Measurements from ENCODE around the gene MAPK9.
A peak's percentile ranks its signal among the peaks of the same experiment; 100 is the strongest.
"Not testable (repeated sequence)": the region's sequence is repeated elsewhere in the genome, so short reads cannot be mapped to it uniquely, and the experiment has no call there.

The MAPK9 gene

DNA sequence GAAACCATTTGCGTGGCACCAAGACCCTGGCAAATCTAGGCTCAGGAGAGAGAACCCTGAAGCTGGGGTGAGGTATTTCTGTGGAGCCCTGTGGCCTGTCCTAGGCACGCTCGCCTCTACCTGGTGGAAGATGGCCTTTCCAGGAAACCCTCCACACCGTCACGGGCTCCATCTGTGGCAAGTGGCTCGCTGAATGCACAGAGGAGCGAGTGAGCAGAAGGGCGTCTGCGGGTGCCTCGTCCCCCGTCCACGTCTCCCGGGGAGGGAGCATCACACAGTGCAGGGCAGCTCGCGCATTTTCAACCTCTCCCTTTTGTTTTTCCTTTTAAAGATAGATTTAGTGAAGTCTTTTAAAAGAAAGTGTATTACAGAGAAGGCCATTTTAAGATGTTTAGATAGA is 57.6 kb downstream of the MAPK9 start:
- DNase-seq (ENCODE audit: low spot score) = no peak

DNA sequence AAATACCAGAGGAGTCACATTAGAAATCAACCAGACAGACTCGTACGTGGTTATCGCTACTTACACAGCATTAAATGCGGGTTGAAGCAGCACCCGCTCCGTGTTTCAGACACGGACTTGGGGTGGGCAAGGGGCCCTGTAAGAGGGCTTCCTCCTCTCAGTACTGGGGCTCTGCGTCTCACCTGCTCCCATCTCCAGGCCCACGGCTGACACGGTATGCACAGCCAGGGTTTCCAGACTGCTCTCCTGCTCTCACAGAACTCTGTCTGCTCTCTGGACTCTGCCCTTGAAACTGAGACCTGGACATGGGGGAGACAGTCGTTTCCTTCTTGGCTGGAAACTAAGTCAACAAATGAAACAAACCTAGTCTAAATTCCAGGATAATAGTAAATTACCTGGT is 58.2 kb downstream of the MAPK9 start:
- DNase-seq (ENCODE audit: low spot score) = no peak

DNA sequence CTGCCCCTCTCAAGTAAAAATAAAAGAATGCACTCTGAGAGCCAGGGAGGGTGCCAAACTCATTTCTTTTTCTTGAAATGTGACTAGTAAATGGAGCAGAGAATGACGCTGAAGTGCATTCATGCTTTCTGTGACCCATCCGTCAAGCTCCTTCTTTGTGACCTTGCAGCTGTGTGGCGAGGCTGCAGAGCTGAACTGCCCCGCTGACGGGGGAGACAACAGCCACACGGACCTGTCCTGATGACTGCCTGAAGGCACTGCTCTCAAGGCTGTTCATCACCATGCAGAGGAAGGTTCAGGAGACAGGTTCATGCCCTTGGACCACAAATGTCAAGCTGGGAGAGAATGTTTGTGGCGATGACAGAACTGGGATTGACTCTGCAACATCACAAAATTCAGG is 61.9 kb downstream of the MAPK9 start:
- no peak for DNase-seq (ENCODE audit: low spot score)

DNA sequence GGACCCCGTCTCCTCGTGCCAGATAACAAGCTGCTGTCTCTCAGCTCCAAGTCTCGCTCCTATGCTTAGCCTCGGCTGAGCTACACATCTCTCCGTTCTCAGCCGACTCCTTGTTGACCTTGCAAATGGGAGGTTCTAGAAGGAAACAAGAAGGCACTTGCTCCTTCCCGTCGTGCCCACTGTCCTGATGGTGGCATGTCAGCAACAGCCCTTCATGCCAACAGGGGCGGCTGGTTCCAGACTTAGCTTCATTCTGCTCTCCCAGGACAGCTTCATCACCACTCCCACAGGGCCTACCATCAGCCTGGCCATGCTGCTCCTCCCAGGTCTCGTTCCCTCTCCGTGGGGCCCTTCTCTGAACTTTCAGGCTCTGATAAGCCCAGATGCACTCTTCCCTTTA is 69.8 kb downstream of the MAPK9 start:
- no peak for DNase-seq (ENCODE audit: low spot score)

DNA sequence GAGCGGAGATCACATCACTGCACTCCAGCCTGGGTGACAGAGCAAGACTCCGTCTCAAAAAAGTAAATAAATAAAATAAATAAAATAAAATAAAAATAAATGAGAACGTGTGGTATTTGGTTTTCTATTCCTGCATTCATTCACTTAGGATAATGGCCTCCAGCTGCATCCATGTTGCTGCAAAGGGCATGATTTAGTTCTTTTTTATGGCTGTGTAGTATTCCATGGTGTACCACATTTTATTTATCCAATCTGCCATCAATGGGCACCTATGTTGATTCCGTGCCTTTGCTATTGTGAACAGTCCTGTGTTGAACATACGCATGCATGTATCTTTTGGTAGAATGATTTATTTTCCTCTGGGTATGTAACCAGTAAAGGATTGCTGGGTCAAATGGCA is 74.1 kb downstream of the MAPK9 start:
- DNase-seq (ENCODE audit: low spot score) = no peak

DNA sequence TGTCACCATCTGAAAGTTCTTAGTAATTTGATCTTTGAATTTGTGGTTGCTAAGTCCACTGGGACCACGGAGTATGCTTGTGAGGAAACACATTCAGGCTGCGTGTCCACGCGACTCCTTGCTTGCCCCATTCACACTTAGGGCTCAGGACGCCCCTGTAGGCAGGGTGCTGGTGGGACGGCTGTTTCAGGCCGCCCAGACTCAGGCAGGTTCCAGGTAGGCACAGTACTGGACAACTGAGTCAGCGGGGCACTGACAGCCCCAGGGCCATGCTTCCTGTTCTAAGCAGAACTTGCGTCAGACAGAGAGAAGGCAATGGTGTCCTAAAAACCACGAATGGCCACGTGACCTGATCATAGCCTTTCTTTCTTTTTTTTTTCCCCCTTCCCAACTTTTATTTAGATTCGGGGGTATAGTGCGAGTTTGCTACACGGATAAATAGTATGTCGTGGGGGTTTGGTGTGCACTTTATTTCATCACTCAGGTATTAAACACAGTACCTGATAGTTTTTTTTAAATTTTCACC is 75.2 kb downstream of the MAPK9 start:
- DNase-seq (ENCODE audit: low spot score) = no peak

DNA sequence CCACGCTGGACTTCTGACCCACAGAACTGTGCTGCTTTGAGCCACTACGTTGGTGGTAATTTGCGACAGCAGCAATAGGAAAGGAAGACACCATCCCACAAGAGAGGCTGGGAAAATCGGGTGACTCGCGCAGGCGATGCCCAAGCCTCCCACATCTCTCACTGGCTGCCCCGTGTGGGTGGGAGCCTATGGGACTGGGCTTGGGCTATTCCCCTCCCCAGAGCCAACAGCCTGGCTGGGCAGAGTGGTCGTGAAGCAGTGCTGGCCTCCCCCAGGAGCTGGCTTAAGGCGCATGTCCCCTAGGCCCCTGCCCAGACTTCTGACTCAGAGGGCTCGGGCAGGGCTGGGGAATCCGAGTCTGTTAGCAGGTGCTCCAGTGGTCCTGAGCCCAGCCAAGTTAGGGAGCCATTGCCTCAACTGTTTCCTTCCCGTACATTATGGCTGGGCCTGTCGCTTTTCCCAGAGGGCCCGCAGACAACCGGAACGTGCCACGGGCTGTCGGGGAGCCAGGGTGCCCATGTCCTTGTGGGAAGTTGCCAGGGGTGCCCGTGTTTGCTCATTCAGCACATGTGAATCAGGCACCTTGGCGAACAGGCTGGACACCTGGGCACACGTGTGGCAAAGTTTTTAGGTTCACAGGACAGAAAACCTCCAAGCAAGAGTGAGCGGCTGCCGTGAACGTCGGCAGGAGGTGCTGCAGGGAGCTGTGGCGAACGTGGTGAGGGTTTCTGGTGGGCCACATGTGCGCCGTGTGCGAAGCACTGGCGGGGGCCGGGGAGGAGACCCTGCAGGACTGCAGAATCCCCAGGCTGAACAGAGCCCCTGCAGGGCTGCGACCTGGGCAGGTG is 75.9 kb downstream of the MAPK9 start:
- no peak for DNase-seq (ENCODE audit: low spot score)

DNA sequence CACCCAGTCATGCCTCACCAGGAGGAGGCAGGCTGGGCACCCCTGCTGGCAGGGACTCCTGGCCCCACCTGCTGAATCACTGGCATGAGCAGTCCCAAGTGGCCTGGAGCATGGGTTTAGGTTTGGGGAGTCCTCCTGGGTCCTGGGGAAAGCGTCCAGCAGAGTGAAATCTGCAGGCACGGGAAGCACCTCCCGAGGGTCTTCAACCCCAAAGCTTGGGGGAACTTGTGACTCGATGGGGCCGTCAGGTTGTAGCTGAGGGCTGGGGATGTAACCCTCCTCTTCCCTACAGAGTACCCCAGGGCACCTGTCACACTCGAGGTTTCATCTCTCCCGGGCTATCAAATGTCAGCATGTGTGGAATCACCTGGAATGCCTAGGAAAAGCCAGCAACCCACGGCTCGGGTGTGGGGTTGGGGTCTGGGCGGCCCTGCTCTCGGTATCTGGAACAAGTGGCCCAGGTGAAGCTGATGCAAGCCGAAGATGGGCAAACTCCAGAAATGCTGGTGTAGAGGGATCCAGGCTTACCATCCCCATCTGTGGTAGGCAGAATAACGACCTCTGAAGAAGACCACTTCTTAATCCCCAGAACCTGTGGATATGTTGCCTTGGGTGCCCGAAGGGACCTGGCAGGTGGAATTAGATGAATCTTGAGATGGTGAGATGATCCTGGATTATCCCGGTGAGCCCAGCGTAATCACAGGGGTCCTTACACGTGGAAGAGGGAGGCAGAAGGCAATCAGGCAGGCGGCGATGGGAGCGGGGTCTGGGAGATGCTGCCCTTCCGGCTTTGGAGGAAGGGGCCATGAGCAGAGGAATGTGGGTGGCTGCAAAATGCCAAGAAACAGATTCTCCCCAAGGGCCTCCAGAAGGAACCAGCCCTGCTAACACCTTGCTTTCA is 76.8 kb downstream of the MAPK9 start:
- DNase-seq (ENCODE audit: low spot score) = no peak

GRCh38 chr5:180213657-180214207 is 78.2 kb downstream of the MAPK9 start:
- DNase-seq (ENCODE audit: low spot score) = no peak

DNA sequence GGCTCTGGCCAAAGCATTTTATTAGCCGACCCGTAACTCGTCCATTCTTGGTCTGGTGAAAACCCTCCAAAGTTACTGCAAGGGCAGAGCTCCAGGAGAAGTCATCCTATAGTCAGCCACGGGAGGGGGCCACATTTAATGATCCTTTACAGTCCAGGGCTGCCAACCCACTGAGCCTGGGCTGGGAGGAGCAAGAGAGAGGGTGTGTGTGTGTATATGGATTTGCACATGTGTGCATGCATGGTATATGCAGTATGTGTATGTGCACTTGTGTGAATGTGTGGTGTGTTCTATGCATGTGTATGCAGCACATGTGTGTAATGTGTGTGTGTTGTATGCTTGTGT is 78.7 kb downstream of the MAPK9 start:
- DNase-seq (ENCODE audit: low spot score) = no peak

DNA sequence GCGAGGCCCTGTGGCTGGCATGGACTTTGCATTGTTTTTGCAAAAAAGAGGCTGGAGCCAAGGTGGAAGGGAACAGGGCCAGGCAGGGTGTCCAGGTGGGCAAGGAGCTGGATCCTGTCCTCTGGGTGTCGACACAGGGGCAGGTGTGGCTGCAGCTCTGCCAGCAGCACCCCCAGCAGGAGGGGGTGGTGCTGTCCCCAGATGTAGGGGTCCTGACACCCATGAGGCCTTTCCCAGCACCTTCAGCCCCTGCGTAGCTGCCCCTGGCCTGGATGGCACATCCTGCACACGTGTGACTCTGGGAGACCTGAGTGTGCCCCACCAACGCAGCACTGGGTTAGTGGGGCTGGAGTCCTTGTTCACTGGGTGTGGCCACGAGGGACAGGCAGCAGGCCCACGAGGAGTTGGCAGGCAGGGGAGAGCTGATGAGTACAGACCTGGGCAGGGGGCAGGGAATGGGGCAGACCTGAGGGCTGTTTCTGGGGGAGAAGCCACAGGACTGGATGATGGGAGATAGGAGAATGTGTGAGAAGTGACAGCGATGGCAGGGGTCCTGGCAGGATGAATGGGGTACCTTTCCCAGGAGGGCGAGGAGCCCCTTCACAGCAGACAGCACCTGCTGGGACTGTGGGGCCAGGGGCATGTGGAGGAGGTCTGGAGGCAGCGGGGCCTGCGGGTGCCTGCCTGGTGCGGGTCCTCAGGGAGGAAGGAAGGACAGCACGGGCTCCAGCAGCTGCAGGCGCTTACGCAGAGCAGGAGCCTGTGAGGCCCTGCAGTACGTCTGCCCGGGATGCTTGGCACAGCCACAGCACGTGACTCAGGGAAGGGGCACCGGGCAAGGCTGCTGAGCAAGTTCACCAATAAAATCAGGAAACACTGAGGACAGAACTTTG is 79.3 kb downstream of the MAPK9 start:
- no peak for DNase-seq (ENCODE audit: low spot score)

DNA sequence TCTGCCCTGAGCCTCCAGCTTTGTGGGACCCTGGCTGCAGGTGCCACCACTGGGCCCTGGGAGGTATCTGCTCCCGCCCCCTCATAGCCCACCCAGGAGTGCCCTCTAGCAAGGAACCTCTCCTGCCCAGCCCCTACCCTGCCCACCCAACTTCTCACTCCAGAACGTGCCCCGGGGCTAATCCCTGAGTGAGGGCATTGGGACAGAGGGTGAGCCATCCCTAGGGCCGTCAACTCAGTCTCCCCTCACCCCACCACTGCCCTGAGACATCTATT is 80.2 kb downstream of the MAPK9 start:
- DNase-seq (ENCODE audit: low spot score) = no peak

- no peak for DNase-seq (ENCODE audit: low spot score)
These were observed 80.7 kb downstream of the MAPK9 start for GRCh38 chr5:180210961-180211760.

GRCh38 chr5:180210077-180210476 is 81.8 kb downstream of the MAPK9 start:
- not testable (repeated sequence) for DNase-seq (ENCODE audit: low spot score)

DNA sequence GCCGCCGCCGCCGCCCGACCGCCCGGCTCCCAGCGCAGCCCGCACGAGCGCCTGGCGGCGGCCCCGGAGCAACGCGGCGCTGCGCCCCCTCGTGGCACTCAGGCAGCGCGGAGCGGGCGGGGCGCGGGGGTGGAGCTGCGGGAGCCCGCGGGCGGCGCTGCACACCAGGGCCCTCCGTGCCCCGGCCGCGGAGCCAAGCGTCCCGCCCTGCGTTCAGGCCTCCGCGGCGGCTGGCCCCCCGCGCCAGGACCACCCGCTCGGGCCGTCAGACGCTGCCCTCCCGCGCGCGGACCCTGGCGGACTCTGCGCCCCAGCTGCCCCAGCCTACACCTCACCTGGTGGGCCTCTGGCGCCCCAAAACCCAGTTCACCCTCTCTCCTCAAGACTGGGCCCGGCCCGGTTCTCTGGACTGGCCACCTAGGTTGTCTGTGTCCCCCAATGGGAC is 82.7 kb downstream of the MAPK9 start, which contains the start of gene RASGEF1C:
Gene RASGEF1C (minus strand): TSS at position 75 of the 445 bp plus-strand sequence. CDS start 71,159 bp downstream, outside the sequence.
- DNase-seq (ENCODE audit: low spot score) = peak; percentile 53

- DNase-seq (ENCODE audit: low spot score) = no peak
These were observed 83.3 kb downstream of the MAPK9 start for GRCh38 chr5:180208435-180209081.

- no peak for DNase-seq (ENCODE audit: low spot score)
These were observed 83.8 kb downstream of the MAPK9 start for GRCh38 chr5:180208038-180208434.

DNA sequence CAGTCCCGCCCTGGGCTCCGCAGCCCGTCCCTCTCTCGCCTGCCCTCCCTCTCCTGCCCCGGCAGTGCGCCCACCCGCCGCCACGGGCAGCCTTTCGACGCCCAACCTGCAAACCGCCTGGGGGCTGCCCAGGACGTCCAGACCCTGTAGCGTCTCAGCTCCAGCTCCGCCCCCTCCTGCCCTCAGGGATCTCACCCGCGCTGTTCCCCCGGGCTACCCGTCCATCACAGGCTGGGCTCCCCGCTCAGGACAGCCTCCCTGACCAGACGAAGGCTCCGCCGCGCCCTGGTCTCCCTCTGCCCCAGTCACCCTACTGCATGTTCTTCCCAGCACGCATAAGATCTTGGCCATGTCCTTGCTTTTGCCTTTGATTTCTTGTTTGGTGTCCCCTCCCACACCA is 84.3 kb downstream of the MAPK9 start:
- DNase-seq (ENCODE audit: low spot score) = no peak

- DNase-seq (ENCODE audit: low spot score) = no peak
These were observed 84.9 kb downstream of the MAPK9 start for GRCh38 chr5:180206993-180207392.

DNA sequence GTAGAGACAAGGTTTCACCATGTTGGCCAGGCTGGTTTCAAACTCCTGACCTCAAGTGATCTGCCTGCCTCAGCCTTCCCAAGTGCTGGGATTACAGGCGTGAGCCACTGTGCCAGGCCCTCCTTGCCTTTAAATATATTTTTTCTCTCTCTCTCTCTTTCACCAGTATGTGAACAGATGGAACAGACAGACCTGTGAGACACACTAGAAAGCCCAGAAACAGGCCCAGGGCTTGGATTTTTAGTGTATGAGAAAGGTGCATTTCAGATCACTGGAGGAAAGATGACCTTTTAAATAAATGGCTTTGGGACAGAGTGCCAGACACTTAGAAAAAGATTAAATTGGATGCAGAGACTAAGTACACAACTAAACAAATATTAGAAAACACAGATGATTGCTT is 86.0 kb downstream of the MAPK9 start:
- DNase-seq (ENCODE audit: low spot score) = no peak

Measured in putamen (tissue), 1 donor.